GM19455 (cell line): ENCODE data around the gene SYT1.
"Not testable (repeated sequence)": the region's sequence is repeated elsewhere in the genome, so short reads cannot be mapped to it uniquely, and the experiment has no call there.

Experiments
- ATAC-seq: cut with Tn5 transposase; IDR thresholded peaks from one replicate; pipeline ENCODE4 v1.9.1; 2021; ENCODE audit not compliant: unreplicated experiment

SYT1 gene

GRCh38 chr12:78966062-78966461, 101.5 kb downstream of the SYT1 start:
- no peak for ATAC-seq

- no peak for ATAC-seq
These were observed 102.4 kb downstream of the SYT1 start for GRCh38 chr12:78966926-78967325.

GRCh38 chr12:78968226-78968625, 103.7 kb downstream of the SYT1 start:
- no peak for ATAC-seq

GRCh38 chr12:78970041-78970440, 105.5 kb downstream of the SYT1 start:
- no peak for ATAC-seq

- no peak for ATAC-seq
These were observed 112.8 kb downstream of the SYT1 start for GRCh38 chr12:78977304-78977867.

GRCh38 chr12:78994168-78994791, 129.7 kb downstream of the SYT1 start:
- ATAC-seq: no peak

- no peak for ATAC-seq
These were observed 135.9 kb downstream of the SYT1 start for GRCh38 chr12:79000501-79000900.

GRCh38 chr12:79001404-79001803, 136.8 kb downstream of the SYT1 start:
- no peak for ATAC-seq

- ATAC-seq: no peak
These were observed 141.7 kb downstream of the SYT1 start for GRCh38 chr12:79006306-79006705.

- ATAC-seq: no peak
These were observed 144.0 kb downstream of the SYT1 start for GRCh38 chr12:79008591-79008990.

GRCh38 chr12:79012636-79013035, 148.1 kb downstream of the SYT1 start:
- no peak for ATAC-seq

GRCh38 chr12:79016181-79016580, 151.6 kb downstream of the SYT1 start:
- no peak for ATAC-seq

- peak; percentile 69 for ATAC-seq
These were observed 155.1 kb downstream of the SYT1 start for GRCh38 chr12:79019672-79020071.

- no peak for ATAC-seq
These were observed 155.5 kb downstream of the SYT1 start for GRCh38 chr12:79020106-79020505.

GRCh38 chr12:79021021-79021420, 156.4 kb downstream of the SYT1 start:
- ATAC-seq: no peak

- no peak for ATAC-seq
These were observed 158.7 kb downstream of the SYT1 start for GRCh38 chr12:79023261-79023660.

- no peak for ATAC-seq
These were observed 159.2 kb downstream of the SYT1 start for GRCh38 chr12:79023784-79024183.

GRCh38 chr12:79033788-79034187, 169.2 kb downstream of the SYT1 start:
- no peak for ATAC-seq

GRCh38 chr12:79044748-79045147, 180.2 kb downstream of the SYT1 start:
- ATAC-seq: not testable (repeated sequence)

- ATAC-seq: not testable (repeated sequence)
These were observed 180.7 kb downstream of the SYT1 start for GRCh38 chr12:79045149-79045703.

- no peak for ATAC-seq
These were observed 181.4 kb downstream of the SYT1 start for GRCh38 chr12:79046021-79046420.

GRCh38 chr12:79048962-79049361, 184.4 kb downstream of the SYT1 start:
- no peak for ATAC-seq

GRCh38 chr12:79053394-79053793, 188.8 kb downstream of the SYT1 start:
- no peak for ATAC-seq
